Measurements from ENCODE around the gene RFC1. TPM values are rescaled to one million over a fixed set of nuclear protein-coding genes. Genes with fewer than 3 reads are reported as not detected.
"Not testable (repeated sequence)": the region's sequence is repeated elsewhere in the genome, so short reads cannot be mapped to it uniquely, and the experiment has no call there.

Gene RFC1
- total and polyA plus RNA-seq, 9 donors = 27.4 to 54.1 (median 42.2) TPM

- DNase-seq = no peak
- H3K9me3 ChIP-seq = no peaks in the 10 kb centered on the region
- no peaks in the 10 kb centered on the region for H3K27me3 ChIP-seq
- no peaks in the 10 kb centered on the region for H3K4me1 ChIP-seq (ENCODE audit: insufficient read depth)
- no peak overlapping the region for H3K4me3 ChIP-seq
- 63 to 71% (median 68%) methylated on average over 1 of the region's 1 CpG for WGBS, 3 donors
- H3K36me3 ChIP-seq = no peaks in the 10 kb centered on the region
- intact Hi-C loops (cut with DNase I) = no loop called here
- H3K27ac ChIP-seq = no peak overlapping the region
- no peak for TF ChIP-seq EP300 (IDR thresholded peaks at IDR 0.05)
- TF ChIP-seq CTCF (IDR thresholded peaks at IDR 0.05) = no peak
- TF ChIP-seq POLR2A (IDR thresholded peaks at IDR 0.05) = no peak
Observed at GRCh38 chr4:39407584-39407885, 41.4 kb upstream of the RFC1 start.

GRCh38 chr4:39406763-39407583, 40.8 kb upstream of the RFC1 start, which contains the start of gene KLB:
Gene KLB (plus strand): TSS chr4:39406930. CDS start chr4:39406950, 20 bp downstream.
- H3K4me1 ChIP-seq (ENCODE audit: insufficient read depth) = no peaks in the 10 kb centered on the region
- H3K27ac ChIP-seq = no peak within 1 kb of the TSS
- DNase-seq = no peak
- TF ChIP-seq CTCF (IDR thresholded peaks at IDR 0.05) (no peak), POLR2A (IDR thresholded peaks at IDR 0.05) (no peak), EP300 (IDR thresholded peaks at IDR 0.05) (no peak)
- no peaks in the 10 kb centered on the region for H3K27me3 ChIP-seq
- no peaks in the 10 kb centered on the region for H3K36me3 ChIP-seq
- H3K4me3 ChIP-seq = no peak within 1 kb of the TSS
- WGBS, 3 donors = 47 to 55% (median 52%) methylated on average over 12 of the region's 12 CpGs
- no peaks in the 10 kb centered on the region for H3K9me3 ChIP-seq
- intact Hi-C loops (cut with DNase I) = no loop called here

- DNase-seq; H3K27me3 ChIP-seq; H3K4me1 ChIP-seq (ENCODE audit: insufficient read depth); H3K9me3 ChIP-seq; H3K27ac ChIP-seq; H3K4me3 ChIP-seq; H3K36me3 ChIP-seq; intact Hi-C loops (cut with DNase I): not testable (repeated sequence)
- 57 to 75% (median 66%) methylated on average over 6 of the region's 6 CpGs for WGBS, 3 donors
Observed at GRCh38 chr4:39401640-39402039, 35.5 kb upstream of the RFC1 start.

GRCh38 chr4:39394706-39395105, 28.5 kb upstream of the RFC1 start:
- Histone ChIP-seq H3K9me3 (no peaks in the 10 kb centered on the region), H3K4me1 (ENCODE audit: insufficient read depth) (no peaks in the 10 kb centered on the region), H3K36me3 (no peaks in the 10 kb centered on the region), H3K27me3 (no peaks in the 10 kb centered on the region), H3K27ac (no peak overlapping the region), H3K4me3 (no peak overlapping the region)
- intact Hi-C loops (cut with DNase I) = no loop called here
- TF ChIP-seq CTCF (IDR thresholded peaks at IDR 0.05) (no peak), EP300 (IDR thresholded peaks at IDR 0.05) (no peak), POLR2A (IDR thresholded peaks at IDR 0.05) (no peak)
- WGBS, 3 donors = 67 to 80% (median 67%) methylated on average over 3 of the region's 3 CpGs
- no peak for DNase-seq

GRCh38 chr4:39390603-39391002, 24.4 kb upstream of the RFC1 start:
- 65 to 71% (median 69%) methylated on average over 6 of the region's 6 CpGs for WGBS, 3 donors
- DNase-seq = no peak
- TF ChIP-seq POLR2A (IDR thresholded peaks at IDR 0.05) (no peak), CTCF (IDR thresholded peaks at IDR 0.05) (no peak), EP300 (IDR thresholded peaks at IDR 0.05) (no peak)
- Histone ChIP-seq H3K4me1 (ENCODE audit: insufficient read depth) (no peaks in the 10 kb centered on the region), H3K36me3 (no peaks in the 10 kb centered on the region), H3K9me3 (no peaks in the 10 kb centered on the region), H3K27me3 (no peaks in the 10 kb centered on the region), H3K27ac (no peak overlapping the region), H3K4me3 (no peak overlapping the region)
- intact Hi-C loops (cut with DNase I) = no loop called here

All from ovary (tissue), 9 donors.